Lower lobe of right lung (tissue), 2 donors: ENCODE measurements around the gene ATP13A4. TPM values are rescaled to one million over a fixed set of nuclear protein-coding genes. Genes with fewer than 3 reads are reported as not detected.

ENCODE experiments used
- ATAC-seq, 2 donors: fragments of 200-7000 bp; cut with Tn5 transposase; one replicate each; pipeline ENCODE4 v1.9.1; 2020 to 2022; ENCODE audit warnings: mild to moderate bottlenecking in 2 of 2, moderate library complexity in 2 of 2
- DNase-seq: peaks from one replicate; pipeline ENCODE4 v3.0.0-alpha.2; 2020
- H3K27ac ChIP-seq: fragments of 200-600 bp; one replicate; pipeline ENCODE4 v1.8.0; 2022
- H3K27me3 ChIP-seq: fragments of 200-600 bp; one replicate; pipeline ENCODE4 v1.8.0; 2022; ENCODE audit warnings: low read depth
- H3K36me3 ChIP-seq: fragments of 200-600 bp; one replicate; pipeline ENCODE4 v1.8.0; 2022; ENCODE audit warnings: mild to moderate bottlenecking
- H3K4me1 ChIP-seq: fragments of 200-600 bp; one replicate; pipeline ENCODE4 v1.8.0; 2022
- H3K4me3 ChIP-seq: fragments of 200-600 bp; one replicate; pipeline ENCODE4 v1.8.0; 2022; ENCODE audit warnings: mild to moderate bottlenecking
- H3K9me3 ChIP-seq: fragments of 200-600 bp; one replicate; pipeline ENCODE4 v1.8.0; 2022
- CTCF ChIP-seq: fragments of 200-600 bp; IDR thresholded peaks from one replicate; pipeline ENCODE4 v1.8.0; 2022; ENCODE audit warnings: antibody characterized with exemption, mild to moderate bottlenecking
- intact Hi-C: fragments of 100-400 bp; cut with DNase I; formaldehyde crosslinking; loops from one replicate; pipeline ENCODE4 v1.11.0; 2022
- total RNA-seq: library from RNA; stranded (reverse); fragmentation: NEBNext Ultra II Directional; extraction: Animal tissue kit (Norgen Biotek cat#: 25700); gene quantifications from one replicate; pipeline ENCODE4 v1.2.1, GENCODE V29; 2021
- donor health status: DM: no; HTN: yes; CAD: no; lungs with severe emphysema.

ATP13A4 gene
- total RNA-seq, 1 donor from 2014 or later, result 188 TPM

GRCh38 chr3:193502871-193503270 lies 51.8 kb downstream of the ATP13A4 start:
- ATAC-seq, result peak; percentile 55 to 63
- intact Hi-C loops, result no loop called here
- Histone ChIP-seq H3K27me3 (no peaks in the 10 kb centered on the region), H3K9me3 (no peaks in the 10 kb centered on the region), H3K4me3 (no peak overlapping the region), H3K36me3 (no peaks in the 10 kb centered on the region), H3K4me1 (peaks cover 38% of the 10 kb centered on the region), H3K27ac (peak overlapping the region; percentile 37)
- DNase-seq, result peak; percentile 59
- no peak for TF ChIP-seq CTCF

GRCh38 chr3:193499801-193500485 lies 54.8 kb downstream of the ATP13A4 start:
- peaks cover 38% of the 10 kb centered on the region for H3K4me1 ChIP-seq
- DNase-seq, result no peak
- intact Hi-C loops, result no loop called here
- H3K9me3 ChIP-seq, result no peaks in the 10 kb centered on the region
- H3K27me3 ChIP-seq, result no peaks in the 10 kb centered on the region
- H3K4me3 ChIP-seq, result no peak overlapping the region
- peak overlapping the region; percentile 46 for H3K27ac ChIP-seq
- H3K36me3 ChIP-seq, result no peaks in the 10 kb centered on the region
- peak in 1 of 2 donors; percentile 5 for ATAC-seq
- no peak for TF ChIP-seq CTCF

DNA sequence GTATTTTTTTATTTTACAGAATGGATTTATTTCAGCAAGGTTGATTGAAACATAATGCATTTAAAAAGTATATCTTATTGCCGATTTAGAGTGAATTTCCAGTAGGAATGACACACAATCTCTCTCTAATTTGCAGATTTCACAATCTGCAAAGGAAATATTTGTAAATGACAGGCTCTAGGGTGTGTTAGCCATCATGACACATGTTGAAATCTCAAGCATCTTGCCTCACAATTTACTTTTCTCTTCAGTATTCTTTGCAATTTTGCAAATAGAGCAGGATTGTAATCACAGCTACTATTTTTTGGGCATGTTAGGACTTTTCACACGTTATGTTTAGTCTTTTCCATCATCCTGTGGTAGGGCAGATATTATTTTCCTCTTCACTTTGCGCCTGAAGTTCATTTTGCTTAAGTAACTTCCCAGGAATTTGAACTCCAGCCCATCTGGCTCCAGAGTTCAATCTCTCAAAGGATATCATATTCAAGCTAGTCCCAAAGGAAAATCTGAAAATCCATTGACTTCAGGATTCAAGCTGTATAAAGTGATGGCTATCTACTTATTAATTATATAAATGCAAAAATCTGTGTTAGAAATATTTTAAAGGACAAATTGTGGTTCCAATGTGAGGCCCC lies 55.4 kb downstream of the ATP13A4 start:
- no peak for TF ChIP-seq CTCF
- DNase-seq (no peak), ATAC-seq (peak; percentile 79 to 86)
- Histone ChIP-seq H3K4me1 (peaks cover 38% of the 10 kb centered on the region), H3K9me3 (no peaks in the 10 kb centered on the region), H3K27ac (peak overlapping the region; percentile 46), H3K4me3 (no peak overlapping the region), H3K27me3 (no peaks in the 10 kb centered on the region), H3K36me3 (no peaks in the 10 kb centered on the region)
- intact Hi-C loops, result no loop called here

- peak in 1 of 2 donors; percentile 46 for ATAC-seq
- Histone ChIP-seq H3K36me3 (no peaks in the 10 kb centered on the region), H3K9me3 (no peaks in the 10 kb centered on the region), H3K4me1 (peaks cover 34% of the 10 kb centered on the region), H3K27me3 (no peaks in the 10 kb centered on the region), H3K4me3 (no peak overlapping the region), H3K27ac (peak overlapping the region; percentile 27)
- intact Hi-C loops, result no loop called here
- TF ChIP-seq CTCF, result no peak
- DNase-seq, result no peak
Observed at GRCh38 chr3:193498215-193498614, 56.5 kb downstream of the ATP13A4 start.

GRCh38 chr3:193496658-193497057 lies 58.0 kb downstream of the ATP13A4 start:
- DNase-seq, result no peak
- Histone ChIP-seq H3K9me3 (no peaks in the 10 kb centered on the region), H3K27me3 (no peaks in the 10 kb centered on the region), H3K4me3 (no peak overlapping the region), H3K4me1 (peaks cover 37% of the 10 kb centered on the region), H3K27ac (no peak overlapping the region), H3K36me3 (no peaks in the 10 kb centered on the region)
- ATAC-seq, result no peak
- intact Hi-C loops, result no loop called here
- no peak for TF ChIP-seq CTCF
